Mononuclear cell (primary cell): Measurements from ENCODE around the gene ZNF136. TPM values are rescaled to one million over a fixed set of nuclear protein-coding genes. Genes with fewer than 3 reads are reported as not detected.

Experiments used
- H3K27me3 ChIP-seq: 2 replicates; pipeline ENCODE4 v1.6.0; 2011; ENCODE audit warnings: low read length, control low read depth; ENCODE audit not compliant: insufficient read depth
- H3K4me1 ChIP-seq: 2 replicates; pipeline ENCODE4 v1.5.1; 2011; ENCODE audit warnings: mild to moderate bottlenecking, low read length, control low read depth; ENCODE audit not compliant: insufficient read depth
- H3K4me3 ChIP-seq: 2 replicates; pipeline ENCODE4 v1.5.1; 2011; ENCODE audit warnings: mild to moderate bottlenecking, low read length, moderate library complexity
- H3K9me3 ChIP-seq: 2 replicates; pipeline ENCODE4 v1.5.1; 2011; ENCODE audit warnings: low read depth, mild to moderate bottlenecking, control low read depth, low read length
- total RNA-seq: library from RNA; depleted of rRNA; stranded (reverse); fragments of >200 nt; gene quantifications from one replicate; pipeline ENCODE4 v1.2.3, GENCODE V29; 2012

The ZNF136 gene
- total RNA-seq, 1 donor: 67.0 TPM

DNA sequence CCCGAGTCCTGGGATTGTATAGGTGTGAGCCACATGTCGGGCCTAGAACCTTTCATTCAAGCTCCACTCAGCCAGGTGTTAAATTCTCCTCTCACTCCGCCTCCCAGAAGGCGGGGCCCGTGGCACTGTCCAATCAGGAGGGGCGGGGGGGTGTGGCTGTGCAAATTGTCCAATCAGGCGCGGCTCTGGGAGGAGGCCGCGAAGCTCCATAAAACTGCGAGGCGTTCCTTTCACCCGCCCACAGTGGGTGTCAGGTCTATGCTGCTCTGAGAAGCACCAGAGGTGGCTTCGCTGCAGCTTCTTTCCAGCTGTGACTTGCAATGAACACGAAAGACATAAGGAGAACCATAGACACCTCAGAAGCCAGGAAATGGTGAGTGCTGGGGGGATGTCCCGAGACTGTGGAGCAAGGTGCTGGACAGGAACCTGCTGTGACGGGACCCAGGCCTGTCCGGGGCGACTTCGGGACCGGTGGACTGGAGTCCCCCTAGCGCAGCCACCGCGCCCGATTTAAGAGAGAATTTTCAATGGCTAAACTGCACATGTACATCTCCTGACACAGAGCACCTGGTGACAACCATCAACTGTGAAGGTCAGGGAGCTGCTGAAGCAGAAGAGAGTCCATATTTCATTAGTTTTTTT, 3.0 kb upstream of the ZNF136 start:
- H3K9me3 ChIP-seq: no peaks in the 10 kb centered on the region
- H3K27me3 ChIP-seq: no peaks in the 10 kb centered on the region
- H3K4me3 ChIP-seq: no peak overlapping the region
- H3K4me1 ChIP-seq: peaks cover 36% of the 10 kb centered on the region

DNA sequence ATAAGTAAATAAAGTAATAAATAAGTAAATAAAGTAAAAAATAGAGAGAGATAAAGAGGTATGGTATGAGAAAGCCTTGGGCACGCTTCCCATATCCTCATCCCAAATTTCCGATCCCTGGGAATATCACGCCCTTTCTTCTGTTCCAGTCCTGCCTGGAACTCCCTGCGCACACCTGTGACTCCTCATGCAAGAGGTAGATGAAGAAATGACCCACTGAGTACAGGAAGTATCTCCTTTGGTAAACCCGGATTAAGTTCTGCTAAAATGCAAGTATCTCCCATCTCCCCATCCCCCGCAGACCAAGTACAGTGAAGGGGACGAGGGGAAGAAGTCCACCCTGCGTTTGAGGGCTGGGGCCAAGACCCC, 399 bp upstream of the ZNF136 start:
- H3K4me1 ChIP-seq: peaks cover 26% of the 10 kb centered on the region
- H3K27me3 ChIP-seq: no peaks in the 10 kb centered on the region
- no peaks in the 10 kb centered on the region for H3K9me3 ChIP-seq
- peak overlapping the region; percentile 78 for H3K4me3 ChIP-seq

DNA sequence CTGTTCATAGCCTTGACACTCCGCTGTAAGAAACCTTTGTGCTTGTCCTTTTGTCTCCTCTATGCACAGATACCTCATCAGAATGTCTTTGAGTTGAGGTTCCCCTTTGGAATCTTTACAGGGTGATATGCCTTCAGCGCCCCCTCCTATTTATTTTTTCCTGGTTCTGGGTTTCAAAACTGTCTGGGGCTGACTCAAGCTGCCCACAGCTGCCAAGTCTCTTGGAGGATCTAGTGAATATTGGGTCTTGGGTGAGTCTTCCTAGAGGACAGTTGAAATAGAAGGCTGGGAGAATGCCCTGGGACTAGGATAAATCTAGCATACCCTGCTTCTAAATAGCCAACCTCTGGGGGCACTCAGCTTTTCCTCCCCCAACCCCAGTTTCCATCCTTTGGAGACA, 930 bp downstream of the ZNF136 start:
- Histone ChIP-seq H3K27me3 (no peaks in the 10 kb centered on the region), H3K4me3 (peak overlapping the region; percentile 78), H3K9me3 (no peaks in the 10 kb centered on the region), H3K4me1 (peaks cover 26% of the 10 kb centered on the region)

DNA sequence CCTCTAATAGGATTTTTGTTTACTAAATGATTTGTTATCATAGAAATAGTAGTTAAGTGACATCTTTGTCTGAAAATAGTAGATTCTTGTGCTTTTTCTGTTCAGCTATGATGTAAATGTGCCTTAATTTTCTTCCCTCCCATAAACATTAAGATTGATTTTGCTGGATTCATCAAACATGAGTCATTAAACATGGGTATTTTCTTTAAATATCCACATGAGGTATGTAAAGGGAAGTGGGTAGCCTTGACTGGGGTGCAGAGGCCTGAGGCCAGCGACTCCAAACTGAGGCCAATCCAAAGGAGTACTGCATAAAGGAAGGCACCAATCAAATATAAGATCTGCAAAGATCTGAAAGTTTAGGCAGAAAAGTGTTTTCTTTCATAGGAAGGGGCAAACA, 3.7 kb downstream of the ZNF136 start:
- H3K27me3 ChIP-seq: no peaks in the 10 kb centered on the region
- H3K4me1 ChIP-seq: peaks cover 26% of the 10 kb centered on the region
- no peak overlapping the region for H3K4me3 ChIP-seq
- no peaks in the 10 kb centered on the region for H3K9me3 ChIP-seq

DNA sequence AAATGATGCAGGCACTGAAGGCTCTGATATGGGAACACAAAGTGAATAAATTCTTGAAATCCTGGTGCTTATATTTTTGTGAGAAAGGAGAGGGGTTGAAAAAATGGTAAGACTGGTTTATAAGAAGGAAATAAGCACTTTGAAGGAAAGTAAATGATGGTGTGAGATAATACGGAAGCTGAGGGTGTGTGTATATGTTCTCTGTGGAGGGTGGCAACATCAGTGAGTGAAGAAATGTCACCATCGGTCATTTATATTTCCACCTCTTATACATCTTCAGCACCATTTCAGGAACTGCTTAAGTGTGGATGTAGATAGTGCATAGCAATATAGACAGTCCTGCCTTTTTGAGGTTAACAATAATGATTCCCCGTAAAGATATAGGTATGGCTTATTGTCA, 17.5 kb downstream of the ZNF136 start:
- H3K27me3 ChIP-seq: no peaks in the 10 kb centered on the region
- H3K4me1 ChIP-seq: no peaks in the 10 kb centered on the region
- no peak overlapping the region for H3K4me3 ChIP-seq
- H3K9me3 ChIP-seq: peaks cover 25% of the 10 kb centered on the region

DNA sequence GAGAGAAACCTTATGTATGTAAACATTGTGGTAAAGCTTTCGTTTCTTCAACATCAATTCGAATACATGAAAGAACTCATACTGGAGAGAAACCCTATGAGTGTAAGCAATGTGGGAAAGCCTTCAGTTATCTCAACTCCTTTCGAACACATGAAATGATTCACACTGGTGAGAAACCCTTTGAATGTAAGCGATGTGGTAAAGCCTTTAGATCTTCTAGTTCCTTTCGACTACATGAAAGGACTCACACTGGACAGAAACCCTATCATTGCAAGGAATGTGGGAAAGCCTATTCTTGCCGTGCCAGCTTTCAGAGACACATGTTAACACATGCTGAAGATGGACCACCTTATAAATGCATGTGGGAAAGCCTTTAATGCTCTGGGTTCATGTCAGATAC, 24.7 kb downstream of the ZNF136 start:
- Histone ChIP-seq H3K4me1 (no peaks in the 10 kb centered on the region), H3K9me3 (peaks cover 83% of the 10 kb centered on the region), H3K27me3 (no peaks in the 10 kb centered on the region), H3K4me3 (no peak overlapping the region)

DNA sequence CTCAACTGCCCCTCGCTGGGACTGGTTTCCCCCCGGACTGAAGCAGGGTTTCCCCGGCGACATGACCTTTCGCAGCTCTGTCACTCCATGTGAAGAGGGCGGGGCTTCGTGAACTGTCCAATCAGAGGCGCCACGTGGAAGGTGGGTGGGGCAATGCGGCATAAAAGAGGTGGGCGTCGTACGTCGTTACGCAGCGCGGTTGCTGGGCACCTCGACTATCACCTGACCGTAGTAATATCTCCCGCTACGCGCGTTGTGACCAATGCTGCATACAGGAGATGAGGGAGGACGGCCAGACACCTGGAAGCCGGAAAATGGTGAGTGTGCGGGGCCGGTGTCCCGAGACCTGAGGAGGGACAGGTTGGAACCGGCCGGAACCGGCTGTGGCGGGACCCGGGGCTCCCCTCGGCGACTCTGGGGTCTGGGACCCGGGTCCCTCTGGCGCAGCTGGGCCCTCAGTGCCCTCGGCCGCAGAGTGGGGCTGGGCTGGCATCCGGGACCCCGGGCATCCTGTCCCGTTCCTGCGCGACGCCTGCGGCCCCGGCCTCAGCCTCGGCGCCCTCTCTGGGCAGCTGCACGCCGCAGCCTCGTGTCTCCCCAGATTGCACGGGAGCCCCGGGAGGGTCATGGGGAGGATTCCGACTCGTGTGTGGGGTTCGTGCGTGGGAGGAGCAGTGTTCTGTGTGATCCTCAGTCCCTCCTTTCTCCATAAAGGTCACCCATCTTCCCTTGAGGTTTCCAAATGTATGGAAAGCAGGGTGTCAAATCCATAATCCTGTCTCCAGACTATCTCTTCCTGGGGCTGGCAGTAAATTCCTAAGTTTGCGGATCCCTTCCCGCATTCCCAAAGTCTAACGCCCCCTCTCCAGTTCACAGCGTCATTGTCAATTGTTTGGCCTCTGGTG, 32.2 kb downstream of the ZNF136 start:
- H3K4me1 ChIP-seq: peaks cover 18% of the 10 kb centered on the region

DNA sequence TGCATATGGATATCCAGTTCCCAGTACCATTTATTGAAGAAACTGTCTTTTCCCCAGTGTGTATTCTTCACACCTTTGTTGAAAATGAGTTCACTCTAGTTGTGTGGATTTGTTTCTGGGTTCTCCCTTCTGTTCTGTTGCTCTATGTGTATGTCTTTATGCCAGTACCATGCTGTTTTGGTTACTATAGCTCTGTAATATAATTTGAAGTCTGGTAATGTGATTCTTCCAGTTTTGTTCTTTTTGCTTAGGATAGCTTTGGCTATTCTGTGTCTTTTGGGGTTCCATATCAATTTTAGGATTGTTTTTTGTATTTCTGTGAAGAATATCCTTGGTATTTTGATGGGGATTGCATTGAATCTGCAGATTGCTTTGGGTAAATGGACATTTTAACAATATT, 35.2 kb downstream of the ZNF136 start:
- peaks cover 18% of the 10 kb centered on the region for H3K4me1 ChIP-seq
- H3K4me3 ChIP-seq: no peak overlapping the region
- peaks cover 11% of the 10 kb centered on the region for H3K9me3 ChIP-seq
- H3K27me3 ChIP-seq: peaks cover 5% of the 10 kb centered on the region

More for the DNA sequence above, 32.2 kb downstream of the ZNF136 start:
- Histone ChIP-seq H3K27me3 (peaks cover 5% of the 10 kb centered on the region), H3K4me3 (peak overlapping the region; percentile 40), H3K9me3 (peaks cover 28% of the 10 kb centered on the region)

DNA sequence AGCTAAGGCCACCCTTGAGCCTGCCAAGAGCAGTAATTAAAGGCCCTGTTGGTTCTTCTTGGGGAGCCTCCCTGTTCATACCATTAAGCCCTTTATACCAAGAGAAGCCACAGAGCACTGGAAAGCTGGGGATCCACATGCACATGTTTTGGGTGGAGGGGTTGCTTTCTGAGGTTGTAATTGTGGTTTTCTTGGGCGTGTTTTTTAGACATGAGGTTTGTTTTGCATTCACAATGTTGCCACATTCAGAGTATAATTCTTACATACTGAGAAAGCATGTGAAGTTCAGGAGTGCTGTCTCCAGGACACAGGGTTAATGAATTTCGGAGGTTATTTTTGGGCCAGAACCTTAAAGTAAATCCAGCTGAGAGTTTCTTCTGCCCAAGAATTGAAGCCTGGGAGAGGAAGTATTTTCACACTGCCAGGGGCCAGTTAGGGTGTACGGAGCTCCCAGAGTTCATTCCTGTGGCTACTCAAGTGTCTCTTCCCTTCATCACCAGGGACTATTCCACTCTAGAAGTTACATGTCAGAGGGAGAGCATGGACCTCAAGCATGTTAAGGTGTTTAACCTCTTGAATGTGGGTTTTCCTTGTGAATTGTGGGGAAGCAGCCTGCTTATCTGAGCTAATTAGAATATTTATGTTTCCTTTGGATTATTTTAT, 37.0 kb downstream of the ZNF136 start:
- peaks cover 11% of the 10 kb centered on the region for H3K9me3 ChIP-seq
- peaks cover 16% of the 10 kb centered on the region for H3K4me1 ChIP-seq
- peaks cover 5% of the 10 kb centered on the region for H3K27me3 ChIP-seq
- H3K4me3 ChIP-seq: no peak overlapping the region

DNA sequence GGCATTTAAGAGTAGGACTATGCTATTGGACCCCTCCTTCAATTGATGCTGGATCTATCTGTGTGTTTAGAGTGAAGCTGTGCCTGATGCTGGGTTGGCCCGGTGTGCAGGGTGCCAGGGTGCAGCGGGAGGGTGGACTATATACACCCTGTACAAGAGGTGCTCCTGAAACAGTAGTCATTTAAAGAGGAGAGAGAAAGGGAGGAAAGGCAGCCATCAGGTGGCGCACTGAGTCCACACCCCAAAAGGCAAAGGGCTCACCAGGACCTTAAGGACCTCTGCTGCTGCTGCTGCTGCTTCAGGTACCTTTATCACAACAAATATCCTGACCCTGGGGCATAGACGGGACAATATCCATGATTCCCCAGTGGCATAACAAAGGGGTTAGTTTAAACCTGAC, 39.4 kb downstream of the ZNF136 start:
- peaks cover 22% of the 10 kb centered on the region for H3K9me3 ChIP-seq
- H3K27me3 ChIP-seq: no peaks in the 10 kb centered on the region
- H3K4me3 ChIP-seq: no peak overlapping the region
- H3K4me1 ChIP-seq: peaks cover 7% of the 10 kb centered on the region

DNA sequence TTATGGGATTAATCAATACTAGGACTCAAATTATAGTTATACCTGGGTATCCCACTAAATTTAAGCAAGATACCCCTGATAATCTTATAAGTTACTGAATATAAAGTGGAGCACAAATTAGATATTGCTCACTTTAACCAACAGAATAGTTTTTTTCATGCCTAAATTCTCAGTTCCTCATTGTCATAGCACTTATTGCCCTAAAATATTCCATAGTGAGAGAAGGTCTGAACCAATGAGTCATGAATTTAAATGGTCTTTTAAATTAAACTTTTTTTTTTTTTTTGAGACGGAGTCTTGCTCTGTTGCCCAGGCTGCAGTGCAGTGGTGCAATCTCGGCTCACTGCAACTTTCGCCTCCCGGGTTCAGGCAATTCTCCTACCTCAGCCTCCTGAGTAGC, 42.4 kb downstream of the ZNF136 start:
- H3K4me3 ChIP-seq: no peak overlapping the region
- no peaks in the 10 kb centered on the region for H3K4me1 ChIP-seq
- peaks cover 38% of the 10 kb centered on the region for H3K9me3 ChIP-seq
- H3K27me3 ChIP-seq: no peaks in the 10 kb centered on the region

DNA sequence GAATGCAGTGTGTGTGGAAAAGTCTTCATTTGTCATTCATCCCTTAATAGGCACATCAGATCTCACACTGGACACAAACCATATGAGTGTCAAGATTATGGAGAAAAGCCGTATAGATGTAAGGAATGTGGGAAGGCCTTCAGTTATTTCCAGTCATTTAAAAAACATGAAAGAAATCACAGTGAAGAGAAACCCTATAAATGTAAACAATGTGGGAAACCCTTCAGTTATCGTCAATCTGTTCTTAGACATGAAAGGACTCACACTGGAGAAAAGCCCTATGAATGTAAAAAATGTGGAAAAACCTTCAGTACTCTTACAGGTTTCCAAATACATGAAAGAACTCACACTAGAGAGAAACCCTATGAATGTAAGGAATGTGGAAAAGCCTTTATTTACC, 45.3 kb downstream of the ZNF136 start:
- H3K4me1 ChIP-seq: no peaks in the 10 kb centered on the region

DNA sequence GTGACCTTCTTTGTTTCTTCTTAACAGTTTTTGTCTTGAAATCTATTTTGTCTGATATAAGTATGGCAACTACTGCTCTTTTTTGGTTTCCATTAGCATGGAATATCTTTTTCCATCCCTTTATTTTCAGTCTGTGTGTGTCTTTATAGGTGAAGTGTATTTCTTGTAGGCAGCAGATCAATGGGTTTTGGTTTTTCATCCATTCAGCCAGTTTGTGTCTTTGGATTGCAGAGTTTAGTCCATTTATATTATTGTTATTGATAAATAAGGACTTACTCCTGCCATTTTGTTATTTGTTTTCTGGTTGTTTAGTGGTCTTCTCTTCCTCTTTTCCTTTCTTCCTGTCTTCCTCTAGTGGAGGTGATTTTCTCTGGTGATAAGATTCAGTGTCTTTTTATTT, 54.4 kb downstream of the ZNF136 start:
- H3K9me3 ChIP-seq: peaks cover 35% of the 10 kb centered on the region
- H3K4me1 ChIP-seq: no peaks in the 10 kb centered on the region
- H3K4me3 ChIP-seq: no peak overlapping the region
- H3K27me3 ChIP-seq: no peaks in the 10 kb centered on the region

More for the DNA sequence above, 45.3 kb downstream of the ZNF136 start:
- Histone ChIP-seq H3K27me3 (no peaks in the 10 kb centered on the region), H3K4me3 (no peak overlapping the region), H3K9me3 (peaks cover 38% of the 10 kb centered on the region)

DNA sequence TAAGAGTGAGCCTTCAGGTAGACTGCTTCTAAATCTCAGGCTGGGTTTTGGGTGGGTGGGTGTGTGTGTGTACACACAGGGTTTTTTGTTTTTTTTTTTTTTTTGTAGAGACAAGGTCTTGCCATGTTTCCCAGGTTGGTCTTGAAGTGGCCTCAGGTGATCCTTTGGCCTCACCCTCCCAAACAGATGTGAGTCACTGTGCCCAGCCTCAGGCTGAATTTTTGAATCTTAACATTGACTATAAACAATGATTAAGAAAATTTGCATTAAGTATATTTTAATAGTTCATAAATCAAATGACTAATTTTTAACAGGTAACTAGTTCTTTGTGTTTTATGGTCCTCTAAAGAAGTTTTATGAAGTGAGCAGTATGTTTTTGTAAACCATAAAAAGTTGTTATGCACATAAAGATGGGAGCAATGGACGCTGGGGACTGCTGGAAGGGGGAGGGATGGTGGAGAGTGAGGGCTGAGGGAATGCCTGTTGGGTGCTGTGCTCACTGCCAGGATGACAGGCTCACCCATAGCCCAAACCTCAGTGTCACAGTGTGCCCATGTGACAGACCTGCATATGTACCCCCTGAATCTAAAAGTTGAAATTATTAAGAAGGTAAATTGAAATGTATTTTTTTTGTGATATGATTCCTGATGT, 60.2 kb downstream of the ZNF136 start:
- no peaks in the 10 kb centered on the region for H3K4me1 ChIP-seq
- H3K27me3 ChIP-seq: no peaks in the 10 kb centered on the region
- H3K9me3 ChIP-seq: peaks cover 5% of the 10 kb centered on the region
- H3K4me3 ChIP-seq: no peak overlapping the region

DNA sequence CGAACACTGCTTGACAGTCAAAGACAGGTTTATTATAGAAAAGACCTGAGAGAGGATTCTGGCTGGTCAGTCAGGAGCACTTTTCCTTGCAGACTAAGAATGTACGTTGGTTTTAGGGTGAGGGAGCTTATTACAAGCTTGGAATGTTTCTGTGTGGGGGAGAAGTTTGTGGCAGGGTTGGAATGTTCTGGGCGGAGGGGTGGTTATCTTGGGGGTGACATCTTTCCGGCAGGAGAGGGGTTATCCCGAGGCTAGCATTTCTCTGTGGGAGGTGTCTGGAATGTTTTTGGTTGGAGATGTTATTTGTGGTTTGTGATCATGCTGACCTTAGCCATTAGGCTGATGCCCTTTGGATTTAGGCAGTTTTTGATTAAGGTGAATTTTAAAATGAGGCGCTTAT, 61.8 kb downstream of the ZNF136 start:
- Histone ChIP-seq H3K9me3 (no peaks in the 10 kb centered on the region), H3K4me3 (no peak overlapping the region), H3K27me3 (no peaks in the 10 kb centered on the region), H3K4me1 (no peaks in the 10 kb centered on the region)
